Heart left ventricle (tissue), 13 donors: ENCODE results near the gene ARHGEF26.

Source experiments
- CTCF ChIP-seq, 12 donors: fragments of 200-600 bp; sonication (generic) in 4 of 12; IDR thresholded peaks; one replicate each; pipeline versions ENCODE4 v1.5.0 to v1.8.0; 2018 to 2022; ENCODE audit warnings: antibody characterized with exemption in 12 of 12, mild to moderate bottlenecking in 5 of 12
- POLR2A ChIP-seq, 2 donors: fragments of 450-650 bp; IDR thresholded peaks; one replicate each; pipeline ENCODE4 v1.6.1; 2017; ENCODE audit warnings: antibody characterized with exemption in 2 of 2, mild to moderate bottlenecking in 2 of 2, moderate library complexity in 2 of 2
- donor health status: ischemic (EF 13 %, LVEDD 7.1; RV severe dilation, severe dysfunction).
- donor health status: DM: no; HTN: yes; CAD: no.
- donor health status: DM: no; HTN: no; CAD: no.
- donor health status: ischemic (EF 25% LVEDD 6.9; RV normal size, moderate dysfunction).
- donor health status: ischemic (EF 25% LVEDD 5.7; RV mildly dilated, moderate dysfunction).
- donor health status: ischemic (EF 35%, LVEDD 5.7; RV mildly dilated, moderate dysfunction).
- donor health status: nonischemic (EF 11% LVEDD 7.7; RV severe dilation, severe dysfunction).
- donor health status: DM: yes; HTN: yes; CAD: no.
- donor health status: PGD.
- donor health status: ischemic (EF 29% LVEDD 5.4; RV normal size, mild dysfunction).
- donor health status: nonischemic (EF 23%, LVEDD 6.1; RV moderate dilation, normal function).

- TF ChIP-seq POLR2A (IDR thresholded peaks at IDR 0.05) (no peak), CTCF (IDR thresholded peaks at IDR 0.05) (no peak)
Observed at GRCh38 chr3:154115332-154115731, 5.9 kb upstream of the ARHGEF26 start.
